B cell (primary cell): ENCODE measurements around the gene BBIP1. TPM values are rescaled to one million over a fixed set of nuclear protein-coding genes. Genes with fewer than 3 reads are reported as not detected.

Experiments
- ATAC-seq: fragments of 200-7000 bp; cut with Tn5 transposase; one replicate; pipeline ENCODE4 v1.10.0; 2021; ENCODE audit warnings: low read depth, mild to moderate bottlenecking, moderate number of reproducible peaks, moderate library complexity
- CTCF ChIA-PET: fragments of 350-600 bp; sonication (Branson Sonifier 250); formaldehyde crosslinking; loops from one replicate; lab custom pipeline; 2021; ENCODE audit warnings: antibody characterized with exemption, inconsistent platforms; lab: Charles Lee
- POLR2A ChIA-PET: fragments of 350-600 bp; sonication (Branson Sonifier 250); formaldehyde crosslinking; loops from one replicate; lab custom pipeline; 2021; ENCODE audit warnings: antibody characterized with exemption; lab: Charles Lee
- DNase-seq: peaks from one replicate; pipeline ENCODE4 v3.0.0; 2013
- H2AFZ ChIP-seq: 2 replicates; pipeline ENCODE4 v1.6.1; 2012; ENCODE audit warnings: mild to moderate bottlenecking, low read depth, low read length; ENCODE audit not compliant: insufficient read depth, poor library complexity, severe bottlenecking
- H3K27ac ChIP-seq, 2 donors: 1 replicate in 1 of 2; 2 replicates in 1 of 2; pipeline ENCODE4 v1.5.1; 2012 to 2013; ENCODE audit warnings: low read length in 2 of 2, mild to moderate bottlenecking in 2 of 2, moderate library complexity in 1 of 2
- H3K27me3 ChIP-seq, 4 experiments: fragments of 200-600 bp in 1 of 4; sonication (generic) in 1 of 4; replicated peaks in 1 of 4; 1 replicate in 2 of 4; 2 replicates in 2 of 4; pipeline versions ENCODE4 v1.6.1 to v1.7.0; 2013 to 2016; ENCODE audit warnings: low read length in 3 of 4, mild to moderate bottlenecking in 2 of 4, mixed read lengths in 1 of 4, moderate library complexity in 1 of 4; ENCODE audit not compliant: insufficient read depth in 4 of 4, control insufficient read depth in 3 of 4; ENCODE audit errors: control extremely low read depth in 1 of 4
- H3K36me3 ChIP-seq, 2 experiments: replicated peaks in 1 of 2; 1 replicate in 1 of 2; 2 replicates in 1 of 2; pipeline versions ENCODE4 v1.6.1 to v1.7.1; 2013; ENCODE audit warnings: low read length in 1 of 2; ENCODE audit not compliant: insufficient read depth in 2 of 2, control insufficient read depth in 1 of 2; ENCODE audit errors: control extremely low read depth in 1 of 2, extremely low read depth in 1 of 2
- H3K4me1 ChIP-seq, 2 donors: fragments of 200-600 bp in 1 of 2; sonication (generic) in 1 of 2; 1 replicate in 1 of 2; 2 replicates in 1 of 2; pipeline versions ENCODE4 v1.5.1 to v1.6.1; 2013 to 2017; ENCODE audit warnings: low read length in 2 of 2; ENCODE audit not compliant: control insufficient read depth in 2 of 2, insufficient read depth in 2 of 2
- H3K4me2 ChIP-seq: replicated peaks from 2 replicates; pipeline ENCODE3; 2012; ENCODE audit warnings: mild to moderate bottlenecking, low read depth, low read length; ENCODE audit not compliant: poor library complexity, severe bottlenecking
- H3K4me3 ChIP-seq, 5 experiments: fragments of 200-600 bp in 1 of 5; sonication (generic) in 1 of 5; 1 replicate in 3 of 5; 2 replicates in 2 of 5; pipeline versions ENCODE4 v1.5.1 to v1.7.0; 2011 to 2016; ENCODE audit warnings: low read length in 4 of 5, mild to moderate bottlenecking in 4 of 5, low read depth in 2 of 5, control low read depth in 1 of 5, moderate library complexity in 1 of 5; ENCODE audit not compliant: insufficient read depth in 1 of 5; ENCODE audit errors: control extremely low read depth in 1 of 5, extremely low read depth in 1 of 5
- H3K79me2 ChIP-seq: fragments of 200-600 bp; sonication (generic); one replicate; pipeline ENCODE4 v1.6.0; 2016; ENCODE audit warnings: low read length; ENCODE audit not compliant: control insufficient read depth, insufficient read depth
- H3K9ac ChIP-seq: fragments of 200-600 bp; sonication (generic); 2 replicates; pipeline ENCODE4 v1.6.1; 2017; ENCODE audit warnings: mild to moderate bottlenecking, low read length, moderate library complexity
- H3K9me3 ChIP-seq, 3 donors: one replicate each; pipeline versions ENCODE4 v1.6.1 to v1.7.1; 2013; ENCODE audit warnings: low read length in 2 of 3; ENCODE audit not compliant: control insufficient read depth in 2 of 3, insufficient read depth in 1 of 3; ENCODE audit errors: control extremely low read depth in 1 of 3
- H4K20me1 ChIP-seq: 2 replicates; pipeline ENCODE4 v1.6.0; 2012; ENCODE audit warnings: mild to moderate bottlenecking, low read length; ENCODE audit not compliant: insufficient read depth, control insufficient read depth, poor library complexity, severe bottlenecking
- H3K27ac Mint-ChIP-seq: one replicate; pipeline ENCODE4 v1.8.0; 2021; ENCODE audit warnings: mixed read lengths
- H3K27me3 Mint-ChIP-seq: one replicate; pipeline ENCODE4 v1.8.0; 2021; ENCODE audit warnings: mixed read lengths
- H3K4me1 Mint-ChIP-seq: one replicate; pipeline ENCODE4 v1.8.0; 2021; ENCODE audit warnings: mixed read lengths
- H3K4me3 Mint-ChIP-seq: one replicate; pipeline ENCODE4 v1.8.0; 2021; ENCODE audit warnings: mixed read lengths
- H3K9me3 Mint-ChIP-seq: one replicate; pipeline ENCODE4 v1.8.0; 2022; ENCODE audit warnings: mixed read lengths; ENCODE audit not compliant: insufficient read depth
- CTCF ChIP-seq: fragments of 200-600 bp; IDR thresholded peaks from one replicate; pipeline ENCODE4 v1.8.0; 2022; ENCODE audit warnings: antibody characterized with exemption, mild to moderate bottlenecking
- EZH2 ChIP-seq: IDR thresholded peaks from 2 replicates; pipeline ENCODE4 v1.6.1; 2012; ENCODE audit warnings: borderline replicate concordance, low read depth, mild to moderate bottlenecking, moderate library complexity, low read length; ENCODE audit not compliant: insufficient read depth, poor library complexity, severe bottlenecking
- WGBS: methylation state at CpG from one replicate; pipeline ENCODE4 v1.1.5; 2013; ENCODE audit warnings: missing lambda C conversion rate; ENCODE audit not compliant: insufficient coverage; 5-methylcytosine and 5-hydroxymethylcytosine counted together
- intact Hi-C: fragments of 100-400 bp; cut with micrococcal nuclease; formaldehyde crosslinking; loops from one replicate; pipeline ENCODE4 v1.10.0; 2022
- polyA plus RNA-seq: library from polyadenylated mRNA; depleted of rRNA; stranded (reverse); fragments of >200 nt; gene quantifications from 2 replicates; pipeline ENCODE4 v1.2.3, GENCODE V29; 2012
- total RNA-seq, 2 donors: library from RNA; stranded (reverse); fragments of 120-200 nt in 1 of 2; gene quantifications; 1 replicate in 1 of 2; 2 replicates in 1 of 2; pipeline versions ENCODE4 v1.2.3 to v1.2.4, GENCODE V29; 2013 to 2022

The BBIP1 gene
- total and polyA plus RNA-seq, 2 donors (not counting 1 experiment from before 2014, with no cell fraction given) = 10.6 to 46.1 TPM

- Mint-ChIP-seq H3K27ac (peak within 1 kb of the TSS; percentile 100), H3K4me3 (peak within 1 kb of the TSS; percentile 98), H3K4me1 (peaks cover 53% of the 10 kb centered on the region), H3K9me3 (no peaks in the 10 kb centered on the region), H3K27me3 (no peaks in the 10 kb centered on the region)
- Histone ChIP-seq H3K4me3 (peak within 1 kb of the TSS; percentile 78 to 100 (median 97)), H3K9ac (peak within 1 kb of the TSS; percentile 100), H3K9me3 (no peaks in the 10 kb centered on the region), H3K27me3 (no peaks in the 10 kb centered on the region), H3K79me2 (peaks cover 54% of the 10 kb centered on the region), H3K36me3 (peaks cover 2 to 4% of the 10 kb centered on the region in 2 experiments), H4K20me1 (peaks cover 19% of the 10 kb centered on the region), H3K4me1 (peaks cover 21 to 39% of the 10 kb centered on the region in 2 donors), H2AFZ (peak within 1 kb of the TSS; percentile 73), H3K27ac (peak within 1 kb of the TSS; percentile 95 to 99), H3K4me2 (peak within 1 kb of the TSS; percentile 88)
- intact Hi-C loops = loop anchor here (1.0 to 2.0 kb wide), 5 partner anchors 47 to 911 kb away; partner anchors contain the start of gene SMC3
- under 1% methylated on average over 43 of the region's 61 CpGs for WGBS
- peak; percentile 85 for ATAC-seq
- ChIA-PET CTCF (interaction anchor here (0.8 to 3.3 kb wide), 4 partner anchors 25 to 247 kb away, joined by 3 to 26 read pairs (median 4); partner anchors contain the start of gene PDCD4), POLR2A (interaction anchor here (0.6 to 1.8 kb wide), 12 partner anchors 18 to 693 kb away, joined by 3 to 8 read pairs (median 4); partner anchors contain the start of genes PDCD4 and SMNDC1)
- no peak for TF ChIP-seq CTCF
- TF ChIP-seq EZH2 = no peak
- no peak for DNase-seq
Observed at GRCh38 chr10:110919349-110919931, 460 bp upstream of the BBIP1 start, which contains the start of gene SHOC2. Gene SHOC2, plus strand, starts transcription at chr10:110919604. Its CDS starts 44,755 bp downstream, at chr10:110964359.

DNA sequence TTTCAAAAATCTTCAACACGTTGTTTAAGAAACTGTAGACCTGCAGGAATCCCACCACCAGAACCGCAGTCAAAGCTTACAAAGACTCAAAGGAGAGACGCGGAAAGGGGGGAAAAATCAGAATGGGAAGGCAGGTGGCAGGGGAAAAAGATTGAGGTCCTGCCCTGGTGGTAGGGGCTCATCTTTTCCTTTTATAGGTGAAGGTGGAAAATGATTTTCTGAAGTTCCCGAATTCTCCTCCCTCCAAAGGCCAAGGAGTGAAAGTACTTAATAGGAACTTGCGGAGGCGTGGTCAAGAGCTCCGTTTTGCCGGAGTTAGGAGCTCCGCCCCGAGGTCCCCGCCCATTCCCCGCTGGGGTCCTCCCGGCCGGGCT, 724 bp downstream of the BBIP1 start:
- Mint-ChIP-seq H3K4me3 (peak overlapping the region; percentile 94), H3K9me3 (no peaks in the 10 kb centered on the region), H3K27ac (peak overlapping the region; percentile 100), H3K27me3 (no peaks in the 10 kb centered on the region), H3K4me1 (peaks cover 45% of the 10 kb centered on the region)
- 0% methylated on average over 10 of the region's 15 CpGs for WGBS
- ChIA-PET POLR2A (interaction anchor here (1.8 kb wide), 1 partner anchor 51 kb away, joined by 7 read pairs; no protein-coding TSS in a partner anchor), CTCF (interaction anchor here (1.0 to 3.3 kb wide), 8 partner anchors 14 to 115 kb away, joined by 3 to 26 read pairs (median 4); partner anchors contain the start of gene PDCD4)
- DNase-seq = no peak
- H3K79me2 ChIP-seq = peaks cover 46% of the 10 kb centered on the region
- TF ChIP-seq EZH2 (no peak), CTCF (no peak)
- no peaks in the 10 kb centered on the region for H3K9me3 ChIP-seq
- H3K9ac ChIP-seq = peak overlapping the region; percentile 100
- intact Hi-C loops = loop anchor here (1.0 to 2.0 kb wide), 4 partner anchors 45 to 909 kb away; no protein-coding TSS in a partner anchor
- peak overlapping the region; percentile 74 to 100 (median 97) for H3K4me3 ChIP-seq
- peaks cover 0 to 4% of the 10 kb centered on the region in 2 experiments for H3K36me3 ChIP-seq
- H4K20me1 ChIP-seq = peaks cover 14% of the 10 kb centered on the region
- H3K4me1 ChIP-seq = peaks cover 16 to 28% of the 10 kb centered on the region in 2 donors
- no peaks in the 10 kb centered on the region for H3K27me3 ChIP-seq
- ATAC-seq = no peak
- H2AFZ ChIP-seq = peak overlapping the region; percentile 43
- peak overlapping the region; percentile 95 to 99 for H3K27ac ChIP-seq
- peak overlapping the region; percentile 88 for H3K4me2 ChIP-seq
